SK-N-SH (cell line): Measurements from ENCODE around the gene RFTN1.

Experiments used
- CTCF ChIP-seq: fragments of 200-600 bp; sonication (generic); IDR thresholded peaks from 2 replicates; pipeline ENCODE4 v1.6.1; 2017; ENCODE audit warnings: antibody characterized with exemption, mild to moderate bottlenecking, moderate library complexity
- FOXM1 ChIP-seq: IDR thresholded peaks from 2 replicates; pipeline ENCODE4 v1.4.0; 2012; ENCODE audit warnings: low read depth, mild to moderate bottlenecking
- GABPA ChIP-seq: IDR thresholded peaks from 2 replicates; pipeline ENCODE4 v1.4.0; 2012; ENCODE audit warnings: low read depth, mild to moderate bottlenecking
- JUND ChIP-seq: IDR thresholded peaks from 2 replicates; pipeline ENCODE4 v1.4.0; 2012
- MAX ChIP-seq: IDR thresholded peaks from 2 replicates; pipeline ENCODE4 v1.4.0; 2012; ENCODE audit warnings: low read depth
- MXI1 ChIP-seq: IDR thresholded peaks from 2 replicates; pipeline ENCODE4 v1.6.1; 2012; ENCODE audit warnings: mild to moderate bottlenecking, low read depth, low read length, improper control_type of control experiment
- NRF1 ChIP-seq: IDR thresholded peaks from 2 replicates; pipeline ENCODE4 v1.6.1; 2012; ENCODE audit warnings: low read depth, mild to moderate bottlenecking, low read length
- RAD21 ChIP-seq: IDR thresholded peaks from 2 replicates; pipeline ENCODE4 v1.6.1; 2012; ENCODE audit warnings: mild to moderate bottlenecking, low read length
- RFX5 ChIP-seq: IDR thresholded peaks from 2 replicates; pipeline ENCODE4 v1.6.1; 2012; ENCODE audit warnings: mild to moderate bottlenecking, improper control_type of control experiment, low read length
- TAF1 ChIP-seq: IDR thresholded peaks from 2 replicates; pipeline ENCODE4 v1.6.1; 2012; ENCODE audit warnings: low read depth, mild to moderate bottlenecking, low read length, moderate library complexity, borderline replicate concordance
- TF ChIP-seq, protein P1 (sequence below): IDR thresholded peaks from 2 replicates; pipeline ENCODE4 v1.6.1; 2012; ENCODE audit warnings: mild to moderate bottlenecking, low read depth, low read length, moderate library complexity
- TF ChIP-seq, protein P2 (sequence below): IDR thresholded peaks from 2 replicates; pipeline ENCODE4; 2012
- TF ChIP-seq, protein P3 (sequence below): fragments of 150-350 bp; IDR thresholded peaks from 2 replicates; pipeline ENCODE4 v1.6.1; 2017; ENCODE audit warnings: antibody characterized with exemption, low read length, low read depth, borderline replicate concordance

- TF ChIP-seq CTCF (no peak), GABPA (no peak), MXI1 (no peak), RAD21 (no peak), JUND (no peak), TAF1 (no peak), MAX (no peak), NRF1 (no peak), RFX5 (no peak), FOXM1 (no peak)
- TF ChIP-seq, protein P1, sequence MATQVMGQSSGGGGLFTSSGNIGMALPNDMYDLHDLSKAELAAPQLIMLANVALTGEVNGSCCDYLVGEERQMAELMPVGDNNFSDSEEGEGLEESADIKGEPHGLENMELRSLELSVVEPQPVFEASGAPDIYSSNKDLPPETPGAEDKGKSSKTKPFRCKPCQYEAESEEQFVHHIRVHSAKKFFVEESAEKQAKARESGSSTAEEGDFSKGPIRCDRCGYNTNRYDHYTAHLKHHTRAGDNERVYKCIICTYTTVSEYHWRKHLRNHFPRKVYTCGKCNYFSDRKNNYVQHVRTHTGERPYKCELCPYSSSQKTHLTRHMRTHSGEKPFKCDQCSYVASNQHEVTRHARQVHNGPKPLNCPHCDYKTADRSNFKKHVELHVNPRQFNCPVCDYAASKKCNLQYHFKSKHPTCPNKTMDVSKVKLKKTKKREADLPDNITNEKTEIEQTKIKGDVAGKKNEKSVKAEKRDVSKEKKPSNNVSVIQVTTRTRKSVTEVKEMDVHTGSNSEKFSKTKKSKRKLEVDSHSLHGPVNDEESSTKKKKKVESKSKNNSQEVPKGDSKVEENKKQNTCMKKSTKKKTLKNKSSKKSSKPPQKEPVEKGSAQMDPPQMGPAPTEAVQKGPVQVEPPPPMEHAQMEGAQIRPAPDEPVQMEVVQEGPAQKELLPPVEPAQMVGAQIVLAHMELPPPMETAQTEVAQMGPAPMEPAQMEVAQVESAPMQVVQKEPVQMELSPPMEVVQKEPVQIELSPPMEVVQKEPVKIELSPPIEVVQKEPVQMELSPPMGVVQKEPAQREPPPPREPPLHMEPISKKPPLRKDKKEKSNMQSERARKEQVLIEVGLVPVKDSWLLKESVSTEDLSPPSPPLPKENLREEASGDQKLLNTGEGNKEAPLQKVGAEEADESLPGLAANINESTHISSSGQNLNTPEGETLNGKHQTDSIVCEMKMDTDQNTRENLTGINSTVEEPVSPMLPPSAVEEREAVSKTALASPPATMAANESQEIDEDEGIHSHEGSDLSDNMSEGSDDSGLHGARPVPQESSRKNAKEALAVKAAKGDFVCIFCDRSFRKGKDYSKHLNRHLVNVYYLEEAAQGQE = no peak
- TF ChIP-seq, protein P2, sequence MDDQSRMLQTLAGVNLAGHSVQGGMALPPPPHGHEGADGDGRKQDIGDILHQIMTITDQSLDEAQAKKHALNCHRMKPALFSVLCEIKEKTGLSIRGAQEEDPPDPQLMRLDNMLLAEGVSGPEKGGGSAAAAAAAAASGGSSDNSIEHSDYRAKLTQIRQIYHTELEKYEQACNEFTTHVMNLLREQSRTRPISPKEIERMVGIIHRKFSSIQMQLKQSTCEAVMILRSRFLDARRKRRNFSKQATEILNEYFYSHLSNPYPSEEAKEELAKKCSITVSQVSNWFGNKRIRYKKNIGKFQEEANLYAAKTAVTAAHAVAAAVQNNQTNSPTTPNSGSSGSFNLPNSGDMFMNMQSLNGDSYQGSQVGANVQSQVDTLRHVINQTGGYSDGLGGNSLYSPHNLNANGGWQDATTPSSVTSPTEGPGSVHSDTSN = no peak
- TF ChIP-seq, protein P3, sequence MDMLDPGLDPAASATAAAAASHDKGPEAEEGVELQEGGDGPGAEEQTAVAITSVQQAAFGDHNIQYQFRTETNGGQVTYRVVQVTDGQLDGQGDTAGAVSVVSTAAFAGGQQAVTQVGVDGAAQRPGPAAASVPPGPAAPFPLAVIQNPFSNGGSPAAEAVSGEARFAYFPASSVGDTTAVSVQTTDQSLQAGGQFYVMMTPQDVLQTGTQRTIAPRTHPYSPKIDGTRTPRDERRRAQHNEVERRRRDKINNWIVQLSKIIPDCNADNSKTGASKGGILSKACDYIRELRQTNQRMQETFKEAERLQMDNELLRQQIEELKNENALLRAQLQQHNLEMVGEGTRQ = no peak
These were observed 134.6 kb downstream of the RFTN1 start for GRCh38 chr3:16378920-16379319.
